Chondrocyte (in vitro differentiated cells): Measurements from ENCODE around the gene MALRD1. TPM values are rescaled to one million over a fixed set of nuclear protein-coding genes. Genes with fewer than 3 reads are reported as not detected.

Experiments used
- DNase-seq: peaks from one replicate; pipeline ENCODE4 v3.0.0; 2021; ENCODE audit warnings: mixed read lengths, low spot score
- H3K27ac Mint-ChIP-seq: one replicate; pipeline ENCODE4 v1.8.0; 2021; ENCODE audit warnings: mild to moderate bottlenecking, moderate library complexity, mixed read lengths; ENCODE audit not compliant: unreplicated experiment
- H3K27me3 Mint-ChIP-seq: 2 replicates; pipeline ENCODE4 v1.8.0; 2021; ENCODE audit warnings: low read depth, mixed read lengths
- H3K36me3 Mint-ChIP-seq: 2 replicates; pipeline ENCODE4 v1.8.0; 2021; ENCODE audit warnings: low read depth, mixed read lengths
- H3K4me1 Mint-ChIP-seq: 2 replicates; pipeline ENCODE4 v1.8.0; 2021; ENCODE audit warnings: low read depth, mild to moderate bottlenecking, mixed read lengths
- H3K4me3 Mint-ChIP-seq: one replicate; pipeline ENCODE4 v1.8.0; 2021; ENCODE audit warnings: mild to moderate bottlenecking, moderate library complexity, mixed read lengths; ENCODE audit not compliant: unreplicated experiment
- H3K9me3 Mint-ChIP-seq: 2 replicates; pipeline ENCODE4 v1.8.0; 2021; ENCODE audit warnings: low read depth, mixed read lengths
- CTCF ChIP-seq: fragments of 200-600 bp; sonication (generic); IDR thresholded peaks from 2 replicates; pipeline ENCODE4 v1.5.0; 2021; ENCODE audit warnings: antibody characterized with exemption, mild to moderate bottlenecking, moderate library complexity
- total RNA-seq: library from RNA; stranded (reverse); gene quantifications from 3 replicates; pipeline ENCODE4 v1.2.1, GENCODE V29; 2021

Gene MALRD1
- total RNA-seq, 1 donor from 2014 or later = 0.27 TPM

DNA sequence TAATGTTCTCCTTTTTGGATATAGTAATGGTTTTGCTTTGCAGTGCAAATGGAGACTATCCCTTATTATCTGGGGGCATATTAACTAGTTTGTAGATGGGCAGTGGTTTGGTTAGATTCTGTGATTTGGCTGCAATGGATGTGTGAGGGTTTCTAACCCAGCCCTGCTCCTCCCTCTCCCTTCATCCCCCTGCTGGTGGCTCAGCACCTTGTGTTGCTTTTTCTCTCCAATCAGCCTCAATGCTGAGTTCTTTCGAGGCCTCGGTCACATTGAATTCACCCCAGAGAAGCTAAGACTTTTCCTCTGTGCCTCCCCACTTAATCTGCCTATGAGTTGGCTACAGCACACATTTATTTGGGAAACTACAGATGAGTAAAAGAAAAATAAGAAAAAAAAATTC, 120.0 kb downstream of the MALRD1 start:
- Mint-ChIP-seq H3K4me1 (no peaks in the 10 kb centered on the region), H3K36me3 (no peaks in the 10 kb centered on the region), H3K4me3 (no peak overlapping the region), H3K27me3 (no peaks in the 10 kb centered on the region), H3K9me3 (no peaks in the 10 kb centered on the region), H3K27ac (no peak overlapping the region)
- no peak for DNase-seq
- TF ChIP-seq CTCF = no peak

- H3K9me3 Mint-ChIP-seq = no peaks in the 10 kb centered on the region
- no peaks in the 10 kb centered on the region for H3K36me3 Mint-ChIP-seq
- H3K4me3 Mint-ChIP-seq = no peak overlapping the region
- H3K4me1 Mint-ChIP-seq = no peaks in the 10 kb centered on the region
- H3K27me3 Mint-ChIP-seq = no peaks in the 10 kb centered on the region
- no peak for DNase-seq
- no peak overlapping the region for H3K27ac Mint-ChIP-seq
- no peak for TF ChIP-seq CTCF
Measured at GRCh38 chr10:19169041-19169440, 120.4 kb downstream of the MALRD1 start.

DNA sequence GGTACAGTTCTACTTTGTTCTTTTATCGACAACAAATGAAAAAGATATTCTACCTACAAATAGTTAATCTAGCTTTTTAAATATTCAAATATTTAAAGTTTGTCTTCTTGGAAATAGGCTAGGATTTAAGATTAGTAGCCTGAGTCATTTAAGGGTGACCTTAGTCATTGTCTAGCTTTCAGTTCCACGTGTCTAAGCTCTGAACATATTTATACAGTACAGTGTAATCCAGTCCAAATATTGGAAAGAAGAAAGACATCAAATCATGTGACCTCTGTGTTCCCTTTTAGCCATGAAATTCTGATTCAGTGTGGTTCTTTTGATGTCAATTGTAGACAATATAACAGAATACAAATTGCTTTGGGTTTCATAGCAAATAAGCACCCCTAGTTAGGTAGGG, 121.1 kb downstream of the MALRD1 start:
- Mint-ChIP-seq H3K27me3 (no peaks in the 10 kb centered on the region), H3K4me3 (no peak overlapping the region), H3K9me3 (no peaks in the 10 kb centered on the region), H3K27ac (no peak overlapping the region), H3K4me1 (no peaks in the 10 kb centered on the region), H3K36me3 (no peaks in the 10 kb centered on the region)
- no peak for TF ChIP-seq CTCF
- no peak for DNase-seq

DNA sequence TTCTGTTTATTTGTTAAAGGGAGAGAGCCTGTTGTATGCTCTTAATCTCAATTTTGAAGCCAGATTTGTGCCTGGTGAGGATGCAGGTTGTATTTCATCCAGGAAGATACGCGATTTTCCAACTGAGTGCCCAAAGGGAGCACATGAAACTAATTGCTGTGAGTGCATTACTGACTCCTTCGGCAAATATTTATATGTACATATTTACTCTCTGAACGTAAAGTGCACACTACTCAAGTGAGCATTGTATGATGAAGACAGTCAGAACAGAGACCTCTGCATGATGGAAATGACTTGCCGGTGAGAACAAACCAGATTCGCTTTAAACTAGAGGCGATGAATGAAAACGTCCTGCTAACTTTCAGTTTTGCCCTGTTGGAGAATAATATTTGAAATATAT, 130.1 kb downstream of the MALRD1 start:
- no peaks in the 10 kb centered on the region for H3K9me3 Mint-ChIP-seq
- H3K4me1 Mint-ChIP-seq = no peaks in the 10 kb centered on the region
- no peaks in the 10 kb centered on the region for H3K36me3 Mint-ChIP-seq
- TF ChIP-seq CTCF = no peak
- H3K27ac Mint-ChIP-seq = no peak overlapping the region
- H3K27me3 Mint-ChIP-seq = no peaks in the 10 kb centered on the region
- DNase-seq = no peak
- H3K4me3 Mint-ChIP-seq = no peak overlapping the region

DNA sequence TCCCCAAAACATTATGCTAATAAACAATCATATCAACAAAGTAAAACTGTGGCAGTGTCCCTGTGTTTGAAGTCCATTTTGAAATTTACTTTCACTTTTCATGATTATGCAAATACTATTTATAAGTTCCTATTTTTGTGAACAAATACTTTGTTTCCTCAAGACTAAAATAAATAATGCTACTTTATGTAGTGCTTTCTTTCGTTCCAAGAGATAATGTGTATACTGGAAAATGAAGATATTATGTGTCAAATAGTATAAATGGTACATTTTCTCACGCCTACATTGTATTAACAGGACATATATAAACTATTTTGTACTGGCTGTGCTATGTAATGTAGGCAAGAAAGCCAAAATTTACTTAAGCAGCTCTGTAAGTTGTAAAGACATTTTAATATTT, 136.3 kb downstream of the MALRD1 start:
- no peak overlapping the region for H3K27ac Mint-ChIP-seq
- no peaks in the 10 kb centered on the region for H3K4me1 Mint-ChIP-seq
- no peak for DNase-seq
- no peak overlapping the region for H3K4me3 Mint-ChIP-seq
- peaks cover 15% of the 10 kb centered on the region for H3K9me3 Mint-ChIP-seq
- H3K36me3 Mint-ChIP-seq = no peaks in the 10 kb centered on the region
- no peak for TF ChIP-seq CTCF
- H3K27me3 Mint-ChIP-seq = no peaks in the 10 kb centered on the region
